ENCODE measurements around the gene KMT2E. TPM values are rescaled to one million over a fixed set of nuclear protein-coding genes. Genes with fewer than 3 reads are reported as not detected.

The KMT2E gene
- total RNA-seq, 1 donor, result 132 TPM

DNA sequence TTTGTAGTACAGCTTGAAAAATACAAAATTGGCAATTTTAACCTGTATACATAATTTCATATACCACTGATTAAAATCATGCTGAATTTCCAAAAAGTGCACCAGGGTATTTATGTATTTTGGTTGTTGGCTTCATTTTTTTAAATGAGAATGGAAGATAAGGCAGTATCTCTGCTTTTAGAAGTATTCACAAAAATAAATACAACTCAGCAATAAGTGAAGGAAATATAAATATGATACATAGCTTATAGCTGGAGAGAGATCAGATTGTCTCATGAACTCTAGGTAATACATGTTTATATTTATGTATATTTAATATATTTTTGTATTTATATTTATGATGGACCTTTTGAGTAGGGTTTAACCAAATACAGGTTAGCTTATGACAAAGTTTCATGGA lies 81.0 kb downstream of the KMT2E start:
- DNase-seq (ENCODE audit: low read depth), result no peak
- H3K4me3 ChIP-seq (ENCODE audit: low read depth, low read length), result no peak overlapping the region
- TF ChIP-seq, protein P1, sequence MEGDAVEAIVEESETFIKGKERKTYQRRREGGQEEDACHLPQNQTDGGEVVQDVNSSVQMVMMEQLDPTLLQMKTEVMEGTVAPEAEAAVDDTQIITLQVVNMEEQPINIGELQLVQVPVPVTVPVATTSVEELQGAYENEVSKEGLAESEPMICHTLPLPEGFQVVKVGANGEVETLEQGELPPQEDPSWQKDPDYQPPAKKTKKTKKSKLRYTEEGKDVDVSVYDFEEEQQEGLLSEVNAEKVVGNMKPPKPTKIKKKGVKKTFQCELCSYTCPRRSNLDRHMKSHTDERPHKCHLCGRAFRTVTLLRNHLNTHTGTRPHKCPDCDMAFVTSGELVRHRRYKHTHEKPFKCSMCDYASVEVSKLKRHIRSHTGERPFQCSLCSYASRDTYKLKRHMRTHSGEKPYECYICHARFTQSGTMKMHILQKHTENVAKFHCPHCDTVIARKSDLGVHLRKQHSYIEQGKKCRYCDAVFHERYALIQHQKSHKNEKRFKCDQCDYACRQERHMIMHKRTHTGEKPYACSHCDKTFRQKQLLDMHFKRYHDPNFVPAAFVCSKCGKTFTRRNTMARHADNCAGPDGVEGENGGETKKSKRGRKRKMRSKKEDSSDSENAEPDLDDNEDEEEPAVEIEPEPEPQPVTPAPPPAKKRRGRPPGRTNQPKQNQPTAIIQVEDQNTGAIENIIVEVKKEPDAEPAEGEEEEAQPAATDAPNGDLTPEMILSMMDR (IDR thresholded peaks at IDR 0.05; ENCODE audit: insufficient read depth, low read length), result no peak

- DNase-seq (ENCODE audit: low read depth), result no peak
- TF ChIP-seq, protein P1 (IDR thresholded peaks at IDR 0.05; ENCODE audit: insufficient read depth, low read length), result no peak
- no peak overlapping the region for H3K4me3 ChIP-seq (ENCODE audit: low read depth, low read length)
Observed at GRCh38 chr7:105096306-105096705, 82.3 kb downstream of the KMT2E start.

DNA sequence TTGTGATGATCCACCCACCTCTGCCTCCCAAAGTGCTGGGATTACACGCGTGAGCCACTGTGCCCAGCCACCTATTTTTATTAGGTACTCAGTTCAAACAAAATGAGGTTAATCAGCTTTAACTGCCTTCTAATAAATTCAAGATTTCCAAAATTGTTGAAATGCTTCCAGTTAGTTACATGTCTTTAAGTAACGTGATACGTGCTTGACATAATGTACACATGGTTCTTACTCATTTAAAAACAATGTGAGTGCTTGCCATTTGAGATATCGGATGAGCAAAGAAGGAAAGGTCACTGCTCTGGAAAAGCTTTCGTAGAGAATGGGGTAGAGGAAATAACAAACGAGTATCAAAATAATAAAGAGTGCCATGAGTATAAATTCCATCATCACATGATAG lies 83.6 kb downstream of the KMT2E start:
- TF ChIP-seq, protein P1 (IDR thresholded peaks at IDR 0.05; ENCODE audit: insufficient read depth, low read length), result no peak
- no peak overlapping the region for H3K4me3 ChIP-seq (ENCODE audit: low read depth, low read length)
- peak; percentile 85 for DNase-seq (ENCODE audit: low read depth)

DNA sequence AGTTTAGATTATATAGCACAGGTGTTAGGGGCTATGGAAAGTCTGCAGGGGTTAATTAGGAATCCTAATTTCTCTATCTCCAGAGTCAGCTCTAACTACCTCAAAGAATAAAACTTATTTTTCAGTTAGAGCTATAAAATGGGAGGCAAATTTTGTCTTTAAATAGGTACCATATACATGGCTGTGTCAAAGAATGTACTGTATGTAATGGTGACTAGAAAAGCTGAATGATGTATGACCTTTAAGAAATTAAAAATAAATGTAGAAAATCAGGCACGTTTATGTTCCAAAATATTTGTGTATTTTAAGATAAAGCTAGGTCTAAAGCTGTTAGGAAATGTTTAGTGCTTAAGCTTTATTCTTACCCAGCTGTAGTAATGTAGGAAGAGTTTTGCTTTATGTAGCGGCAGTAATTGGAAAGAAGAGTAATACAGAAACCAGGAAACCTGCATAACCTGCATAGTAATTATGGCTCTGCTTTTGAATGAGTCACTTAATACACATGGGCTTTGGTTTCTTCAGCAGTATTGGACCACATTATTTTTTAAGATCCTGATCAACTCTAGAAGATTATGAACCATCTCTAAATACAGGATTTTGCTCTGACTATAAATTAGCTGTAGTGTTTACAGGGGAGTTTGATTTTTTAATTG lies 85.0 kb downstream of the KMT2E start:
- TF ChIP-seq, protein P1 (IDR thresholded peaks at IDR 0.05; ENCODE audit: insufficient read depth, low read length), result no peak
- no peak for DNase-seq (ENCODE audit: low read depth)
- H3K4me3 ChIP-seq (ENCODE audit: low read depth, low read length), result no peak overlapping the region

GRCh38 chr7:105101864-105102263 lies 87.9 kb downstream of the KMT2E start:
- H3K4me3 ChIP-seq (ENCODE audit: low read depth, low read length), result no peak overlapping the region
- TF ChIP-seq, protein P1 (IDR thresholded peaks at IDR 0.05; ENCODE audit: insufficient read depth, low read length), result no peak
- DNase-seq (ENCODE audit: low read depth), result no peak

GRCh38 chr7:105102557-105103352 lies 88.8 kb downstream of the KMT2E start:
- TF ChIP-seq, protein P1 (IDR thresholded peaks at IDR 0.05; ENCODE audit: insufficient read depth, low read length), result no peak
- H3K4me3 ChIP-seq (ENCODE audit: low read depth, low read length), result no peak overlapping the region
- no peak for DNase-seq (ENCODE audit: low read depth)

Data from fibroblast of the aortic adventitia (primary cell).